ENCODE data around the gene ELMO2.

DNA sequence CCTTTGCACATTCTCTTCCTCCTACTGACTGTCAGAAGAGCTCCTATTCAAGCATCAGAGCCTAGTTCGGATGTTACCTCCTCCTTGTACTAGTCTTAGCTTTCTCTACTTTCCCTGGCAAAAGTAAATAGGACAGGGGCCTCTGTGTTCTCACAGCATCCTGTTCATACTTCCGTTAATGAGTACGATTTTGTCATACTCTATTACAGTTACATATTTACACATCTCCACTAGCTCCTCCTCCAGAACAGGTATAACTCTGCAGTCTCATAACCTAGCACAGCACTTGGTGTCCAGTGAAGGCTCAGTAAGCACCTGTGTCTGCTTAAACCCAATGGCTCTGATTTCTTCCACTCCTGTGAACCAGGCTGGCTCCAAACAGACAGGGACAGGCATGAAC is 7.0 kb downstream of the ELMO2 start:
- TF ChIP-seq CREB1 (IDR thresholded peaks at IDR 0.05; ENCODE audit: low read depth) (no peak), NFIC (IDR thresholded peaks at IDR 0.05) (no peak), TAF1 (IDR thresholded peaks at IDR 0.05; ENCODE audit: low read depth) (no peak), TCF12 (IDR thresholded peaks at IDR 0.05; ENCODE audit: low read depth) (no peak), RAD21 (IDR thresholded peaks at IDR 0.05; ENCODE audit: low read depth) (no peak), EP300 (IDR thresholded peaks at IDR 0.05; ENCODE audit: borderline replicate concordance) (no peak)
- TF ChIP-seq, protein P1, sequence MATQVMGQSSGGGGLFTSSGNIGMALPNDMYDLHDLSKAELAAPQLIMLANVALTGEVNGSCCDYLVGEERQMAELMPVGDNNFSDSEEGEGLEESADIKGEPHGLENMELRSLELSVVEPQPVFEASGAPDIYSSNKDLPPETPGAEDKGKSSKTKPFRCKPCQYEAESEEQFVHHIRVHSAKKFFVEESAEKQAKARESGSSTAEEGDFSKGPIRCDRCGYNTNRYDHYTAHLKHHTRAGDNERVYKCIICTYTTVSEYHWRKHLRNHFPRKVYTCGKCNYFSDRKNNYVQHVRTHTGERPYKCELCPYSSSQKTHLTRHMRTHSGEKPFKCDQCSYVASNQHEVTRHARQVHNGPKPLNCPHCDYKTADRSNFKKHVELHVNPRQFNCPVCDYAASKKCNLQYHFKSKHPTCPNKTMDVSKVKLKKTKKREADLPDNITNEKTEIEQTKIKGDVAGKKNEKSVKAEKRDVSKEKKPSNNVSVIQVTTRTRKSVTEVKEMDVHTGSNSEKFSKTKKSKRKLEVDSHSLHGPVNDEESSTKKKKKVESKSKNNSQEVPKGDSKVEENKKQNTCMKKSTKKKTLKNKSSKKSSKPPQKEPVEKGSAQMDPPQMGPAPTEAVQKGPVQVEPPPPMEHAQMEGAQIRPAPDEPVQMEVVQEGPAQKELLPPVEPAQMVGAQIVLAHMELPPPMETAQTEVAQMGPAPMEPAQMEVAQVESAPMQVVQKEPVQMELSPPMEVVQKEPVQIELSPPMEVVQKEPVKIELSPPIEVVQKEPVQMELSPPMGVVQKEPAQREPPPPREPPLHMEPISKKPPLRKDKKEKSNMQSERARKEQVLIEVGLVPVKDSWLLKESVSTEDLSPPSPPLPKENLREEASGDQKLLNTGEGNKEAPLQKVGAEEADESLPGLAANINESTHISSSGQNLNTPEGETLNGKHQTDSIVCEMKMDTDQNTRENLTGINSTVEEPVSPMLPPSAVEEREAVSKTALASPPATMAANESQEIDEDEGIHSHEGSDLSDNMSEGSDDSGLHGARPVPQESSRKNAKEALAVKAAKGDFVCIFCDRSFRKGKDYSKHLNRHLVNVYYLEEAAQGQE (IDR thresholded peaks at IDR 0.05; ENCODE audit: low read depth), result no peak
- TF ChIP-seq, protein P2, sequence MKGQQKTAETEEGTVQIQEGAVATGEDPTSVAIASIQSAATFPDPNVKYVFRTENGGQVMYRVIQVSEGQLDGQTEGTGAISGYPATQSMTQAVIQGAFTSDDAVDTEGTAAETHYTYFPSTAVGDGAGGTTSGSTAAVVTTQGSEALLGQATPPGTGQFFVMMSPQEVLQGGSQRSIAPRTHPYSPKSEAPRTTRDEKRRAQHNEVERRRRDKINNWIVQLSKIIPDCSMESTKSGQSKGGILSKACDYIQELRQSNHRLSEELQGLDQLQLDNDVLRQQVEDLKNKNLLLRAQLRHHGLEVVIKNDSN (IDR thresholded peaks at IDR 0.05), result no peak

Data from Ishikawa (cell line).